Measurements from ENCODE around the gene ADAM8.
"Not testable (repeated sequence)": the region's sequence is repeated elsewhere in the genome, so short reads cannot be mapped to it uniquely, and the experiment has no call there.

Gene ADAM8

DNA sequence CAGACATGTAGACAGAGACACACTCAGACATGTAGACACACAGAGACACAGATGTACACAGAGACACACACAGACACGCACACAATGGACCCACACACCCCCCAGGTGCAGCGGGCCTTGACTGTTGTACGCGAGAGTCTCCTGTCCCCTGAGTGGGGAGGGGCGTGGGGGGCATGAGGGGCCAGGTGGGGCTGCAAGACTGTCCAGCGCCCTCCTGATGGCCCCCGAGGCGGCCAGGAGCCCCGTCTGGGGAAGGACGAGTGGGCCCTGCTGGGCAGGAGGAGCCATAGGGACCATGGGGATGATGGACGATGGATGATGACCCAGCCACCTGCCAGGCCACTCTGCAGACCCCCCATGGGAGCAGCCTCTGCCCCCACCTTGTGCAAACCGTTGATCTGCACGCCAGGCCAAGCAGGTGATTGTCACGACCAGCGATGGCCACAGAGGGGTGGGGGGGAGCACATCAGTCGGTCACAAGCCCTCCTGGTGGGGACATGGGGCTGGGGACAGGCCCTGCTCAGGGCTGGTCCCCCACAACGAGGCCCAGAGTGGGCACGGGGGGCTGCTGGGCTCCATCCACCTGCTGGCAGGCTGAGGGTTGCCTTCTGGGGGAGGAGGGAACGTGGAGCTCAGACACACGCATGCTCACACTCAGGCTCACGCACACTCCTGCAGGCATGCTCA lies 27.4 kb downstream of the ADAM8 start:
- no peak for DNase-seq (ENCODE audit: low spot score)

DNA sequence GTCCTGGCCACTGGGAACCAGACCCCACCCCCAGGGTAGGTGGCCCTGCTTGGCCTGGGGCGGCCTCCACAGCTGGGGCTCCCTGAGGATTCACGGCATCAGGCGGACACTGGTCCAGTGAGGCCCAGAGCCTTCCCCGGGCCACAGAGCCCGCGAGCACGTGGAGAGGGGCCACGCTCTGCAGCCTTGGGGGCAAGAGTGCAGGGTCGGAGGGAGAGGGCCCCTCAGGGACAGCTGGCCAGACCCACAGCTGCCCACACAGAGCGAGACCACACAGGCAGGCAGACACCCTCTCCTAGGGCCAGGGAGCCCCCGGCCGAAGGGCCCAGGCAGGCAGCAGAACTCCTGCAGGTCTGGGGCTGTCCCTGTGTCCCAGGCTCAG lies 28.3 kb downstream of the ADAM8 start:
- no peak for DNase-seq (ENCODE audit: low spot score)

DNA sequence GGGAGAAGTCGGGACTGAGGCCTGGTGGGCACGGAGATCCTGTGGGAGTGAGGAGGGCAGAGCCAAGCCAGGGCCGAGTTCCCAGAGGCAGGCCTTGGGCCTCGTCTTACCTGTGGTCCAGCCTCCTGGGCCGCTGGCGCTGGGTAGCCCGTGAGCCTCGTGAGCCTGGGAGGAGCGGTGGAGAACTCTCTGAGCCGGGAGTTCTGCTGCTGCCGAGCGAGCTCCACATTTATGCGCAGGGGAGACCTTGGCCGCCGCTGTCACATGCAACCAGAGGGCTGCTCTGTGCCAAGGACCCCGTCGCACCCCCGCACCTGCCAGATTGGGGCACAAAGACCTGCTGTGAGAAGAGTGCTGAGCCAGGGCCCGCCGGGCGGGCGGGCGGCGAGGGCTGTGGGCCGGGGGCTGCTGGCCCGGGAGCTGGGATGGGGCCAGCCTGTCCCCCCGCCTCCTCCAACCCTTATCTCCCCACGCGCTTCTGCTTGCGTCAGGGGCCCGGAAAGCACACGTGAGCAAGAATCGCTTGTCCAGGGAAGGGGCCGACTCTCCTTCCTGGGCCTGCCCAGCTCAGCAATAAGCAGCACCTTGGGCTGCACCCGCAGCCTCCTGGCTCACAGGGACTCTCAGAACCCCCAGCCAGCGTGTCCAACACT lies 28.9 kb downstream of the ADAM8 start:
- DNase-seq (ENCODE audit: low spot score): no peak

DNA sequence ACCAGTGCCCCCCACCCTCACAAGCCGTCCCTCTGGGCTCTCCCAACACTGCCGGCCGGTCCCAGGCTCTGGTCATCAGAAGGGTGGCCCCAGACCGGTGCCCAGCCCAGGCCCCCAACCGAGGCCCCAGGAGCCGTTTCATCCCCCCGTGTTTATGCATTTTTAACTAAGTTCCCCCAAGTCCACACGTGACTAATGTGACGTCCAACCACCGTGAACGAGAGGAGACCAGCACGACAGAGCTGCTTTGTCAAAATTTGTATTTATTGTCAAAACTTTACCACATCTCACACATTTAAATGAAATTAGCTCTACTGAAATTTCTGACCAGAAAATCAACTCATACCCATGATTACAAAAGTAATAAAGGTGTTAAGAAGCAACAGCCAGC lies 30.4 kb downstream of the ADAM8 start:
- DNase-seq (ENCODE audit: low spot score): no peak

DNA sequence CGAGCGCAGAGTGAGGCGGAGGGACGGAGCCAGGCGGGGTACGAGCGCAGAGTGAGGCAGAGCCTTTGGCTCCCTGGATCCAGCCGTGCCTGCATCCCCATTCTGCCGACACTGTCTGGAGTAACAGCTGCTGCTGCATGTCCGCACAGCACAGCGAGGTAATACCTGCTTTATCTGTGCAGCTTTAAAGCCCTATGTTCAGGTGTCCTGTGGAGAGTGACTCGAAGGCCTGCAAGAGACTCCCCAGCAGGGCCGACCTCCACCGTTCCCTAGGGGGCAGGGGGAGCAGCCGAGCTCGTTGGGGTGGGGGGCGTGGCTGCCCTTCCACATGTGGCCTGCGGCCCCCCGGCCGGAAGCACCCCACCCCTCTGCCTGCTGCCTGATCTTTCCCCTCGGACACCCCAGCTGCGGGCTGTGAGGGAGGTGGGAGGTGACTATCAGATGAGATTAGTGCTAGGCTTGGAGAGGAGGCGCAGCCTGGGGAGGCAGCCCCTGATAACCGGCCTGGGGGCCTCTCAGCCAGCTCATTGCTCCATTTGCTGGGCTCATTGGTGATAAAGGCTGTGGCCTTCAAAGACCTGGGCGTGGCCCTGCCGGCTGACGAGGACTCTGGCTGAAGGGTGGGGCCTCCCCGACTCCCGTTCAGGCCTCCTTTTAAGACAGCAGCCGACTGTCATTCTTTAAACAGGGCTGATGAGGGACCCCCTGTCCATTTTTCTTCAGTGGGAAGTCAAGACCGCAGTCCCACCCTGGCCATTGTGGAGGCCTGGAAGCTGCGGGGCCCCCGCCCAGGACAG lies 31.0 kb downstream of the ADAM8 start:
- no peak for DNase-seq (ENCODE audit: low spot score)

DNA sequence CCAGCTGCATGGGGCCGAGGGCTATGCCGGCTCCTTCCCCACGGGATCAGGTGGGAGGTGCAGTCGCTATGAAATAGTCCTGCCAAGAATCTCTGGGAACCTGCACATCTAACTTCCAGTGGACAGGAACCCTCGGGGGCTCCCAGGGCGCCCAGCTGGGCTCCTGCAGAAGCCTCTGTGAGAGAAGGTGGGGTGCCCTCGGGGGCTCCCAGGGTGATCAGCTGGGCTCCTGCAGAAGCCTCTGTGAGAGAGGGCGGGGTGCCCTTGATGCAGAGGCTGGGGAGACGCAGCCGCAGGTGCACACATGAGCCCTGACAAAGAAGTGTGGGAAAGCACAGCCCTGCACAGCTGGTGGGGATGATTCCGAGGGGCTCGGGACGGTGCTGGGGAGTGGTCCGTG lies 33.1 kb downstream of the ADAM8 start:
- no peak for DNase-seq (ENCODE audit: low spot score)

DNA sequence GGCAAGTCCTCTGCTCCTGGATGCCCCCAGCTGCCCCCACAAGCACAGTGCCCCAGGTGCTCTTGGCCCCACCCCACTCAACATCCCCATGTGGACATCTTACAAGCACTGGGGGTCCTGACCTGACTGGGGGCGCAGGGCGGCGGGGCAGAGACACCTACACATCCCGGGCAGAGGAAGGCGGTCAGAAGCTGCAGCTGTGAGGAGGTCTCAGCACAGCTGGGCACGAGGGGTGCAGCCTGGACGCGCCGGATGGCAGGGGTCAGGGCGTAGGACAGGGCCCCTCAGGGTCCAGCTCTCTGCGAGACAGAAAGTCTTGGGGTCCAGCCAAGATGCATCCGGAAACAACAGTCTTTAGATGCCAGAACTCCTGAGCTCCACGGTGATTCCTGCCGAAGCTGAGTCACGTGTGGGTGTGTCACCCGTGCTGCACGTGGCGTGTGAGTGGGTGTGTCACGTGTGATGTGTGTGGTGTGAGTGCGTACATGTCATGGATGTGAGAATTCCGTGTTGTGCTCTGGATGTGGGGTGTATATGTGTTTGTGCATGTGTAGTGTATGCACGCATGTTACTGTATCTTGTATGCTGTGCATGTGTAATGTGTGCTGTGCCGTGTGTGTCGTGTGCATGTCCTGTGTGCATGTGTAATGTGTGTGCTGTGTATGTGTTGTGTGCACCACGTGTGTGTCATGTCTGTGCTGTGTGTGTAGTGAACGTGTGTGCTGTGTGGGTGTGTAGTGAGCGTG lies 33.9 kb downstream of the ADAM8 start:
- no peak for DNase-seq (ENCODE audit: low spot score)

DNA sequence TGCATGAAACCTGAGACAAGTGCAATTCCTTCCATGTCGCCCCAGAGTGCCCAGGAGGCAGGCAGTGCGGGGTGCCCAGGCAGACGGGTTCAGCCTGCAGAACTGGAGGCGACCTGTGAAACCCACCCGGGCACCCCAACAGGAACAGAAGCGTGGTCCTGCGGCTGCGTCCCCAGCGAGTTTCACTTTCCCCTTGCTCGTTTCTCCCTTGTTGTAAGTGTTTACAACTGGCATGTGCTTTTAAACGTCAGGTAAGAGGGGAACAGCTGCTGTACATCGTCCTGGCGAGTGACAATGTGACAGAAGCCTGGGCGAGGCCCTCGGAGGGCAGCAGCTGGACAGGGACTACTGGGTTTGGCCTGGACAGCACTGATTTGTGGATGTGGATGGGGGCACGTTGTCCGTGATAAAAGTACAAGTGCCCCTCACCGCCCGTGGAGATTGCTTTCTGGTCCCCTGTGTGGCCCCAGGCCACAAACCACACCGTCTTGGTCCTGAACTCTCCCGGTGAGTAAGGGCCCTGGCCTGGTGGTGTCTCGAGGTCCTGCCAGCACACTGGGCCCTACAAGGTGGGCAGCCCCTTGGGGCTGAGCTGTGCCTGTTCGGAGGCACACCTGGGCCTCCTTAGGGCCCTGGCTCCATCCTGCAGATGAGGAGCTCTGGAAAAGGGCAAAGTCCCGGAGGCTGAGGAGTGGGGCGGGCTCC lies 35.0 kb downstream of the ADAM8 start:
- DNase-seq (ENCODE audit: low spot score): no peak

DNA sequence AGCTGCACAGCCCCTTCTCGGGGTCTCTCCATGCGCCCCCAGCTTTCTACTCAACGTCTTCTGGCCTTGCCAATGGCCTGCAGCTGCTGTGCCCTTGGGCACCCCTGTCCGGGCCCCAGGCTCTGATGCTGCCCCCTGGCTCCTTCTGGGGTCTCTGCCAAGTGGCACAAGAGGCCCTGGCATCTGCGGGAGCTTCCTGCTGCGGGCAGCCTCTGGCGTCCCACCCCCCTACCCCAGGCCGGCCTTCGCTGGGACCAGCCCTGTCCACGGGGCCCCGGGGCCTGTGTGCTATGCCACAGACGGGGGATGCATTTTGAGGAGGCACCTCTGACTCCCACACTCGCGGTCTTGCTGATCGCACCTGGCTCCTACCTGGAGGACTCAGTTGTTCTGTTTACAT lies 36.7 kb downstream of the ADAM8 start:
- no peak for DNase-seq (ENCODE audit: low spot score)

DNA sequence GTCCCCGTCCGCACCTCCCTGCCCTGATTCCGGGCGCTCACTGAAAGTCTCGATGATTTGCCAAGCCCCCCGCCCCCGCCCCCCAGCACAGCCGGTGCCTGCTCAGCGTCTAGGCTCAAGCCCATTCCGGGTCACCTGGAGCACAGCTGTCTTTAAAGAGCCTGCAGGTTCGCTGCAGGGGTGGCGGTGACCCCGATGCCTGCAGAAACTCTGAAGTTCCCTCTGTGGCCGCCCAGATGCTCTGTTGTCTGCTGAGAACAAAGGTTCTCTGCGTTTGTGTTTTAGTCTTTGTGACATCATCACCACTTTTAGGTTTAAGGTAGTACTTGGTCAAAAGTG lies 38.2 kb downstream of the ADAM8 start:
- peak; percentile 50 for DNase-seq (ENCODE audit: low spot score)

DNA sequence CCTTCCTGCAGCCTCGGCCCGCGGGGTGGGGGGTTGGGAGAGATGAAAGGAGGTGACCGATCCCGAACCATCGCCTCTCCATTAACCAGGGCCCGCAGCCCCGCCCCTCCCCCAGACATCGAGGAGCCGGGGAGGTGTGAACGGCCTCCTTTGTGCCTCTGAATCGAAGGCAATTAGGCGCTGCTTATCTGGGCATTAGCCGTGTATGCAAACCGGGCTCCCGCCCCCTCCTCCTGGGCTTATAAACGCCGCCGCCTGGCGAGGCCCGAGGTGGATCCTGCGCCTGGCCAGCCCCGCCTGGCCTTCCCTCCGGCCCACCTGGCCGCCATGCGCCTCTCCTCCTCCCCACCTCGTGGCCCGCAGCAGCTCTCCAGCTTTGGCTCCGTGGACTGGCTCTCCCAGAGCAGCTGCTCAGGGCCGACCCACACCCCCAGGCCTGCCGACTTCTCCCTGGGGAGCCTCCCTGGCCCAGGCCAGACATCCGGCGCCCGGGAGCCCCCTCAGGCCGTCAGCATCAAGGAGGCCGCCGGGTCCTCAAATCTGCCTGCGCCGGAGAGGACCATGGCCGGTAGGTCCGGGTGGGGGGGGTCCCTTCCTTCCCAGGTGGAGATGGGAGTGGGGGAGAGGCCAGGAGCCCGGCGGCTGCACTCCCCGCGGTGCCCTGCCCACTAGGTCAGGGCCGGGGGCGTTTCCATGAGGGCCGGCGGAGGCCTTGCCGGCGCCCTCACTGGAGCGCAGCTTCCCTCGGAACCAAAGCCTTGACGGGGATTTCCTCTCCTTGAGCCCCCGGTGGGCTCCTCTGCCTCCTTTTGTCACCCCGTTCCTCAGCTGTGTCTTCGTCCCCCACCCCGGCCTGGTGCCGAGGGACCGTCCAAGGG lies 38.8 kb downstream of the ADAM8 start, which contains the start of gene VENTX:
VENTX (plus strand) TSS at position 268 of the 878 bp plus-strand sequence; CDS start at position 328, 60 bp downstream.
- DNase-seq (ENCODE audit: low spot score): peak; percentile 72

DNA sequence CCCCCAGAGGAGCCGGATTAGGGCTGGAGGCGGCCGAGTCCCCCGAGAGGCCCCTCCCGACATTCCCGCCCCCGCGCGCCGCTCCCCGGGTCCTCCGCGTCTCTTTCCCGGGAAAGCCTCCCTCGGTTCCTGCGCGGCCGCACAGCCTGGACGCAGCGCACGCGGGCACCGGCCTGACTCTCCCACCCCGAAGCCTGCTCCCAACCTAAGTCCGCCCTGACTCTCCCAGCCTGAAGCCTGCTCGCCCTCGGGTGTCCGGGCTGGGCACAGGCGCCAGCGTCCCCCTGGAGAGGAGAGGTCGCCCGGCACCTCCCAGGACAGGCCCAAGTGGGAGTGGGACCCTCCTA lies 39.5 kb downstream of the ADAM8 start:
- peak; percentile 70 for DNase-seq (ENCODE audit: low spot score)

DNA sequence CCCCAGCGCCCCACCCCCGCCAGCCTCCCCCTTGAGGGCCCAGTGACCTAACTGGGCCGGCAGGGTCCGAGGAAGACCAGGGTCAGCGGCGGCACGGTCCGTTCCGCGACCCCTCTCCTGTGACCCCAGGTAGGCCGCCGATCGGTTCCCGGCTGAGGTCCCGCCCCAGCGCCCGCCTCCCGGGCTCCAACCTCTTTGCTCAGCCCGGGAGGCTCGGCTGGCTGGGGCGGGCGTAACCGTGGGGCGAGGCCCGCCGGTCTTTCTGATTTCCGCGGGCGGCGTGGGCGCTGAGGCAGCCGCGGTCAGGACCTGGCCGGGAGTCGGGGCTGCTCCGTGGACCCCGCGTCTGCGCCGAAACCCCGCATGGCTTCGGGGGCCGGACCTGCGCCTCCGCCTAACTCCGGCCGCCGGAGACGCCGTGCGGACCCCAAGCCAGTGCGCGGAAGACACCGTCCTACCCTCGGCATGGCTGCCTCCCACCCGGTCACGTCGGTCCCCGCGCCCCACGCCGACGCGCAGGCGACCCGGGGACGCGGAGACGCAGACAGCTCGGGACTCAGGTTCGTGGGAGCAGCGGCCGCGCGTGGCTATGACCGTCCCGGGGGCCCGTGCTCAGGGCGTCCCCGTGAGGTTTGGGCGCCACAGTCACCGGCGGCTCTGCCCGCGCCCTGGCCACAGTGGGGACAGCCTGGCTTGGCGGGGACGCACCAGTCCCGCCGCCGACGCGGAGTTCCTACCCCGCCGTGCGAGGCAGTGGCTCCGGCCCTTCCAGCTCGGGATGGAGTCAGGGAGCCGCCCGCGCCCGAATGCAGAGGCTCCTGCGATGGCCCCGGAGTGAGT lies 40.0 kb downstream of the ADAM8 start:
- DNase-seq (ENCODE audit: low spot score): no peak

DNA sequence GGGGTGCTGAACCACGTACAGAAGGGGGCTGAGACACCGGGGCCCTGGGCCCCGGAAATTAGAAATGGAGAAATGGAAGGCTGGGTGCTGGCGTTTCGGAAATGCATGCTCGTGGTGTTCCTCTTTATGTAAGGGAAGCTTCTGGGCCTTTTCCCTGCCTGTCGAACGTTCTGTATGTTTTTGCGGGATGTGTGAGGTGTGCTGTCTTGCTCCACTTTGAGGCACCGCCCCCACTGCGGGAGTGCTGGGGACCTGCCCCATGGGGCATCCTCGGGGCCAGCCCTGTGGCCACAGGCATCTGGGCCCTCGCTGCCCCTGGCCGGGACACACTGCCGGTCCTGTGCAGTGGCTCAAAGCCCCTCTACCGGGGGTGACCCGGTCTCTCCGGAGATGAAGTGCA lies 40.7 kb downstream of the ADAM8 start:
- DNase-seq (ENCODE audit: low spot score): no peak

DNA sequence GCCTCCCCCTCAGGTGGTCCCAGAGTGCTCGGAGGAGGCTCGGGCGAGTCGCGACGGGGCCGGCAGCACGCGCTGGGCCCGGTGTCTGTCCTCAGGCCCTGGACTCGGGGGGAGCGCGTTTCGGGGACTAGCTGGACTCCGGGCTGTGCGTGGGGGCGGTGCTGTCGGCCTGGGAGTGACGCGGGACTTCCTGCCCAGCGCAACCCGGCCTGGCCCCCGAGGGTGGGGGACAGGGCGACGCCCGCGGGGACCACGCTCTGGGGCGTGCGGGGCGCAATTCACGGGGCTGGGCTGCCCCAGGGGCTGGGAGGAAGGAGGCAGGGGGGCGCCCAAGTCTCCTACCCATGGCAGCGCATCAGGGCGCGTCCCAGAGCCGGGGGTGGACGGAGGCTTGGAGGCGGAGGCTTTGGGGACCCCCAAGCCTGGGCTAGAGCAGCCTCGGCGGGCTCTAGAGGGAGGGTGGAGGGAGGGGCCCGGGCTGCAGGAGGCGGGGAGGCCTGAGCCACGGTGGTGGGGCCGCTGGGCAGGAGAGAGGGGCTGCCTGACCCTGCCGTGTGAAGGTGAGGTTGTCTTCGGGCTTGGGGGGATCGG lies 41.3 kb downstream of the ADAM8 start:
- DNase-seq (ENCODE audit: low spot score): no peak

DNA sequence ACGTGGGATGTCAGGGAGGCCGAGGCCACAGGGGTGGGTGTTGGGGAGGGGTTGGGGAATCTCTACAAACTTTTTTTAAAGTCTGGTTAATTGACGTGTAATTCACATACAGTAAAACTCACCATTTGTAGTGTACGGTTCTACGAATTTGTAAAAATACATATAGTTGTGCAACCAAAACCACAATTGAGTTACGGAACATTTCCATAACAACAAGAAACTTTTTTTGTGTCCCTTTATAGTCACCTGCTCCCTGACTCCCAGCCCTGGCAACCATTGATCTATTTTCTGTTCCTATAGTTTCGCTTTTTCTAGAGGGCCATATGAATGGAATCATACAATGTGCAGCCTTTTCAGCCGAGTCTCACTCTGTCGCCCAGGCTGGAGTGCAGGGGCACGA lies 41.9 kb downstream of the ADAM8 start:
- DNase-seq (ENCODE audit: low spot score): not testable (repeated sequence)

DNA sequence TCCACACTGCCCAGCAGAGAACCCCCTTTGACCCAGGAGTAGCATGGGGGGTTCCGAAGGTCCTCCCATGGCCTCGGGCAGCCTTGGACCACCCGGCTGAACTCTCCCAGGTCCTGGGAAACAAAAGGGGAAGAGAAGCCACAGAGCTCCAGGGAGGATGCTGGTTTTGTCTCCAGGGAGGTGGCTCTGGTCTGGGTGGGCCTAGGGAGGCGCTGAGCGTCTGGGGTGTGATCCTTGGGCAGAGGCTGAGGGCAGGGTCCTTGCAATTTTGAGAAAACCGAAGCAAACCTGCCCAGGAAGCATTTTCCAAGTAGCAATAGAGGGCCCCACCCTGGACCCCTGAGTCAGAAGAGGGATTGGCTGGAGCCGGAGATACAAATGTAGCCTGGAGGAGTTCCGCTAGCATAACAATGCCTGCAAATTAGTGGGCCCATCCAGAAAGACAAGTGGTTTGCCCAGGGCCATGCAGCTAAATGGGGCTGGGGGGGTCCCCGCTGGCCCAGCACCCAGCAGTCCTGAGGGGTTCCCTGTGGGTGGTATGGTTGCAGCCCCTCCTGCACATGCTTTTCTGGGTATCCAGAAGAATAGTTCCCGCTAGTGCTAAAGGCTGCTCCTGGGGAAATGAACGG lies 44.6 kb downstream of the ADAM8 start:
- DNase-seq (ENCODE audit: low spot score): no peak

DNA sequence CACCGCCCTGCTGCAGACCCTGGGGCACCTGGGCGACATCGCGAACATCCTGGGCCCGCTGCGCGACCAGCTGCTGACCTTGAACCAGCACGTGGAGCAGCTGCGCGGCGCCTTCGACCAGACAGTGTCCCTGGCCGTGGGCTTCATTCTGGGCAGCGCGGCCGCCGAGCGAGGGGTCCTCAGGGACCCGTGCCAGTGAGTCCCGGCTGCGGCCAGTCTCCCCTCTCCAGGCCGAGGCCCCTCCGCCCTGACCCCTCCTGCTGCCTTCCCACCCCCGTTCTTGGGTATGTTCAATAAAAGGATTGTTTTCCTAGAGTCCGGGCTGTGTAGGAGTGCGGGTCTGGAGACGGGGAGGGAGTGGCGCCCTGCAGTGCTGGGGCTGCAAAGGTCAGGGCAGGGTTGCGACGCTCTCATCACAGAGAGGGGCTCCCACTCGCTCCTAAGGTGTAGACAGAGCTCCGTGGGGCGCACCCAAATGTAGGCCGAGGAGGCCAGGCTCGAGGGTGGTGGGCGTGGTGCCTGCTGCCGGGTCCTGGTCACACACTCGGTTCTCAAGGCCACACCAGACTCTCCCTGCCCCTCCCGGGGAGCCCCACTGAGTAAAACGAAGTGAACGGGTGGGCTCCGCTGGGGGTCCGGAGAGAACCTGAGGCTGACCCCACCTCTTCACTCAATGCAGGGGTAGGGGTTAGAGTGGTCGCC lies 45.3 kb downstream of the ADAM8 start:
- DNase-seq (ENCODE audit: low spot score): no peak

Data from ecto neural progenitor cell (in vitro differentiated cells).